ENCODE data around the gene KCNN3. TPM values are rescaled to one million over a fixed set of nuclear protein-coding genes. Genes with fewer than 3 reads are reported as not detected.

Gene KCNN3
- total RNA-seq, 2 donors from 2014 or later: 0.10 to 0.42 TPM

DNA sequence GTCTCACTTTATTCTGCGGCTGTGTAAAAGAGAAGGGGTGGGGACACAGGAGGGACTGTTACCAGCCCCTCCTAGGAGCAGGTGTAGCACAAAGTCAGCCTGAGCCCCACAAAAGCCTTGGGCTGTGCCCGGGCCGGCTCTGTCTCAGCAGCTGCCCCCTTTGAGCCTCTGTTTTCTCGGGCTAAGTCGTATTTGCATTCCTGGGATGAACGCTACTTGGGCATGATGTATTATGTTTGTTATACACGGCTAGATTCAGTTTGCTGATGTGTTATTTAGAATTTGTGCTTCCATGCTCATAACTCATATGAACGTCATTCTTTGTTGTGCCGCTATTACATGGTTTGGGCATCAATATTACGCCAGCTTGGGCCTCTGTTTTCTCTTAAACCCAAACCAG is 47.8 kb downstream of the KCNN3 start:
- H3K9me3 Mint-ChIP-seq: no peaks in the 10 kb centered on the region
- no peaks in the 10 kb centered on the region for H3K4me1 Mint-ChIP-seq (ENCODE audit: low read depth)
- H3K36me3 Mint-ChIP-seq (ENCODE audit: insufficient read depth in 2 of 2): no peaks in the 10 kb centered on the region
- ATAC-seq (replicated peaks in 1 of 2) (no peak), DNase-seq (no peak)
- H3K27ac Mint-ChIP-seq: no peak overlapping the region
- H3K4me3 Mint-ChIP-seq: no peak overlapping the region
- H3K27me3 Mint-ChIP-seq (ENCODE audit: low read depth): no peaks in the 10 kb centered on the region

- ATAC-seq (replicated peaks in 1 of 2) (no peak), DNase-seq (no peak)
- H3K27ac Mint-ChIP-seq: no peak overlapping the region
- peaks cover 10% of the 10 kb centered on the region for H3K27me3 Mint-ChIP-seq (ENCODE audit: low read depth)
- no peaks in the 10 kb centered on the region for H3K4me1 Mint-ChIP-seq (ENCODE audit: low read depth)
- H3K4me3 Mint-ChIP-seq: no peak overlapping the region
- no peaks in the 10 kb centered on the region for H3K36me3 Mint-ChIP-seq (ENCODE audit: insufficient read depth in 2 of 2)
- no peaks in the 10 kb centered on the region for H3K9me3 Mint-ChIP-seq
These were observed 49.0 kb downstream of the KCNN3 start for GRCh38 chr1:154821083-154821482.

- Mint-ChIP-seq H3K36me3 (ENCODE audit: insufficient read depth in 2 of 2) (no peaks in the 10 kb centered on the region), H3K9me3 (no peaks in the 10 kb centered on the region), H3K4me3 (no peak overlapping the region), H3K27me3 (ENCODE audit: low read depth) (peaks cover 10% of the 10 kb centered on the region), H3K4me1 (ENCODE audit: low read depth) (no peaks in the 10 kb centered on the region), H3K27ac (no peak overlapping the region)
- no peak for ATAC-seq (replicated peaks in 1 of 2)
- DNase-seq: no peak
These were observed 49.4 kb downstream of the KCNN3 start for GRCh38 chr1:154820646-154821045.

DNA sequence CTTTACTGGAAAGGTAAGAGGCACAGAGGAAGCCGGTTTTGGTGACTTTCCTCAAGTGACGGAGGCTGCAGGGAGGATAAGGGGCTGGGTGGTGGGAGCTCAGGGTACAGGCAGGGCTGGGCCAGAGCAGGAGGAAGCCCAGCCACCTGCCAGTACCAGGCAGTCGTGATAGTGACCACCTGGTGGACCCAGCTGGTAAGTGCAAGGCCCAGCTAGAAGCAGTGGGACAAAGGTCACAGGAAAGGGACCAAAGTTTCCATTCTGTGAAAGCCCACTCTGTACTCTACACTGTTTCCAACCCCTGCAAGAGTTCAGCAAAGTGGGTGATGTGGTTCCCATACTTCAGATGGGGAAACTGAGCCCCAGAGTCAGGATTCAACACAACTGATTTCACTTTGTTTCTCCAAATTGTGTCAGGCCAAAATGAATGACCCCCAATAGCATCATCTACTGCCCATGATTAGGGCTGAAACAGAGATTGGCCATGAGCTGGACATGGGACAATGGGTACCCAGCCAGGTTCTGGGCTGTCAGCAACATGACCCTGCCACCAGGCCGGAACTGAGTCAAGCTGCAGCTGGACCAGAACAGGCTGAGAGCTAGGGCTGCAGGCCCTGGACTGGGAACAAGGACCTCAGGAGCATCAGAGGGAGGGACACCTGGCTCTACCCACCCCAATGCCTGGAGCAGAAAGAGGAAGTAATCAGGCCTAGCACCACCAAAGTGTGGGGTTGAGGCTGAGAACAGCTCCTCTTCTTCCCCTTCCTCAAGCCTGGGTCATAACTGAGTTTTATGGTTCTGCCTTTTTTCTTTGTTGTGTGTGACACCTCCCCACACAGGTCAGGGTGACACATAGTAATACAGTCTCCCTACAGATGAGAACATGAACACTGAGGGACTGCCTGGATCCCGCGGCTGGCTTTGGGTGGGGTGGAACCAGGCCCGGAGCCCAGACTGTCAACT is 50.2 kb downstream of the KCNN3 start:
- Mint-ChIP-seq H3K4me1 (ENCODE audit: low read depth) (no peaks in the 10 kb centered on the region), H3K9me3 (no peaks in the 10 kb centered on the region), H3K27ac (no peak overlapping the region), H3K27me3 (ENCODE audit: low read depth) (peaks cover 10% of the 10 kb centered on the region), H3K4me3 (no peak overlapping the region), H3K36me3 (ENCODE audit: insufficient read depth in 2 of 2) (no peaks in the 10 kb centered on the region)
- ATAC-seq (replicated peaks in 1 of 2): peak; percentile 66 to 73
- DNase-seq: peak; percentile 31 to 37

DNA sequence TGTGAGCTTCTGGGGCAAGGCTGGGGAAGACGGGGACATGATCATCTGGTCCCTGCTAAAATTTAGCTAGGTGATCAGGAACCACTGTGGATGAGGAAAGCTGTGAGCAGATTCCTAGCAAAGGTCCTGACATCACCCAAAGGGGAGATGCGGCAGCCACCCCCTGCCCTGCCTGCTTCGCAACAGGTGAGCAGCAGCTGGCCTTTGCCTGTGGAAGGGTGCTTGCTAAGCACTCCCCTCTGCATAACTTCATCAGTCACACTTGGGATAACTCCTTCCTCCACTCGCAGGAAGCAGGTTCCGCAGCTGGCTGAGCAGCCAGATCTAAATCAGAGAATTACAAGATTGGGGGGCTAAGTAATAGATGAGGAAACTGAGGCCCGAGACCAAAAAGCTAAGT is 51.2 kb downstream of the KCNN3 start:
- no peaks in the 10 kb centered on the region for H3K36me3 Mint-ChIP-seq (ENCODE audit: insufficient read depth in 2 of 2)
- peaks cover 10% of the 10 kb centered on the region for H3K27me3 Mint-ChIP-seq (ENCODE audit: low read depth)
- H3K4me1 Mint-ChIP-seq (ENCODE audit: low read depth): no peaks in the 10 kb centered on the region
- H3K9me3 Mint-ChIP-seq: no peaks in the 10 kb centered on the region
- no peak overlapping the region for H3K4me3 Mint-ChIP-seq
- no peak overlapping the region for H3K27ac Mint-ChIP-seq
- DNase-seq (no peak), ATAC-seq (replicated peaks in 1 of 2) (no peak)

DNA sequence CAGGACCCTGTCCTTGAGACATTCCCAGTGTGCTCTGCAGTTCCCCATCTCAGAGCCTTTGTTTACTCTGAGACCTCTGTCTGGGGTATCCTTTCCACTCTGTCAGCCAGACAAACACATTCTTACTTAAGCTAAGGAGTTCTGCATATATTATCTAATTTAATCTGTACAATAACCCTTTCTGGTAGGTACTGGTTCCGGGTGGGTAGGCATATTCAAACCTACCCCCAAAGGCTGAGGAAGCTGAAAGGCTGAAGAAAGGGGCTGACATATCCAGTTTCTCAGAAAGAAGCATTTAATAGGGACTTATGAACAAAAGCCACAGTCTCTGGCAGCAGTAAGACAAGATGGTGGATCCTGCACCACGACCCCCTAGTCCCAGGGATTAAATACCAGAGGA is 53.1 kb downstream of the KCNN3 start:
- Mint-ChIP-seq H3K36me3 (ENCODE audit: insufficient read depth in 2 of 2) (no peaks in the 10 kb centered on the region), H3K27me3 (ENCODE audit: low read depth) (peaks cover 10% of the 10 kb centered on the region), H3K4me1 (ENCODE audit: low read depth) (no peaks in the 10 kb centered on the region), H3K27ac (no peak overlapping the region), H3K4me3 (no peak overlapping the region), H3K9me3 (no peaks in the 10 kb centered on the region)
- DNase-seq: no peak
- ATAC-seq (replicated peaks in 1 of 2): no peak

DNA sequence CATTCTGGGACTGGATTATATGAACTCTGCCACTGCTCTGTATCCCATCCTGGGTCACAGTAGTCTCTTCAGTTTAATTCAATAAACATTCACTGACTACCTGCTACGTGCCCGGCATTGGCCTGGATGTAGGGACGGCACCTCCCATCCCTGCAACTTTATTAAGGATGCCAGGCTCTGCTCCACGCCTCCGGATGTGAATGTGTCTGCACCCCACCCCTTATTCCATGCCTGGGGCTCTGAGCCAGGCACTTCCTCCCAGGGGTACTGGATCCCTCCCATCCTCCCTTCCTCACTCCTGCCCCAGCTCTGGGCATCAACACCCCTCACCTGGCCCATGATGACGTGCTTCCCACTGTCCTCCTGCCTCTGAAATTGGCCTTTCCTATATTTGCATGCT is 53.7 kb downstream of the KCNN3 start:
- H3K27me3 Mint-ChIP-seq (ENCODE audit: low read depth): peaks cover 10% of the 10 kb centered on the region
- DNase-seq (no peak), ATAC-seq (replicated peaks in 1 of 2) (no peak)
- H3K36me3 Mint-ChIP-seq (ENCODE audit: insufficient read depth in 2 of 2): no peaks in the 10 kb centered on the region
- H3K4me1 Mint-ChIP-seq (ENCODE audit: low read depth): no peaks in the 10 kb centered on the region
- no peak overlapping the region for H3K4me3 Mint-ChIP-seq
- H3K9me3 Mint-ChIP-seq: no peaks in the 10 kb centered on the region
- H3K27ac Mint-ChIP-seq: no peak overlapping the region

DNA sequence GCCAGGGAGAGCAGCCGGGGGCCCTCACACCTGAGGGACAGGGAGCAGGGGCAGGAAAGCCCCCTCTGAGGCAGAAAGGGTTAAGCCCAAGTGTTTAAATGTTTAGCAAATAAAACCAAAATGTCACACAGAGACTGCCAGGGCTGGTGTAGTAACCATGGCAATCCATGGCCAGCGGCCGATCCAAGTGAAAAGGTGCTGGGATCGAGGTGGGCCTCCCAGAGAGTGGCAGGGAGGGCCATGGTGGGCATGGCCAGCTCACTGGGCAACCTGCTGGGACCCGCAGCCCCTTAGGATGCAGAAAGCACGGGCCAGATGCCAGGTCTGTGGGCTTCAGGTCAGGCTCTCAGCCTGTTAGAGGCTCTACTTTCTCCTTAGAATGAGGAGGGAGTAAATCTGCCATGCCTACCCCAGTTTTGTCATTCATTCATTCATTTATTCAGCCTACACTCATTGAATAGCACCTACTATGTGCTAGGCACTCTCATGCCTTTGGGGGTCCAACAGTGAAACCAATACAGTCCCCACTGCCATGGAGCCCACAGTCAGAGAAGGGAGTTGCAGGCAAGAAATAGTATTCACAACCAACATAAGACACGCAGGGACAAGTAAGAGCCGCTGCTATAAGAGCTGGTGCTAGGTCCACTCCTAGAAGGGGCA is 56.1 kb downstream of the KCNN3 start:
- peaks cover 10% of the 10 kb centered on the region for H3K27me3 Mint-ChIP-seq (ENCODE audit: low read depth)
- peaks cover 19% of the 10 kb centered on the region for H3K4me1 Mint-ChIP-seq (ENCODE audit: low read depth)
- no peaks in the 10 kb centered on the region for H3K36me3 Mint-ChIP-seq (ENCODE audit: insufficient read depth in 2 of 2)
- ATAC-seq (replicated peaks in 1 of 2) (no peak), DNase-seq (no peak)
- H3K9me3 Mint-ChIP-seq: no peaks in the 10 kb centered on the region
- H3K4me3 Mint-ChIP-seq: no peak overlapping the region
- H3K27ac Mint-ChIP-seq: no peak overlapping the region

DNA sequence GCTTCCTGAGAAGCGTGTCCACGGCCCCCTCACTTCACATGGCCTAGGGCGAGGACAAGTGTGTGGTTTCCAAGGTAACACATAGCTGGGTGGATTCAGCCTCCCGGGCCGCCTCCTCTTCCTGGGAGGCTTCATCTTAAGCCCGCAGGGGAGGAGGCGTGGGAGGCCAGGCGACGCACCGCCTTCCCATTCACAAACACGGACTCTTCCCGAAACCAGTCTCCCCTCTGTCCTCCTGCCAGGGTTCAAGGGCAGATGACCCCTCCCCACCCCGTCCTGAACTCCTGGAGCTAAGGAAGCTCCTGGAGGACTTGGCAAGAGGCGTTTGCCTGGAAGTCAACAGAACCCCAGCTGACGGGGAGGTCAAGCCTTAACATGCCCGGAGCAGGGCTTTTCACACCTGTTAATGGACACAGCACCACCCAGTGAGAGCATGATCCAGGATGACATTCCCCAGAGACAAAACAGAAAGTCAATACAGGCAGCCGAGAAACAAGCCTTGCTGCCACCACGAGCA is 56.7 kb downstream of the KCNN3 start:
- Mint-ChIP-seq H3K4me1 (ENCODE audit: low read depth) (peaks cover 19% of the 10 kb centered on the region), H3K4me3 (no peak overlapping the region)

GRCh38 chr1:154812877-154813276 is 57.2 kb downstream of the KCNN3 start:
- H3K36me3 Mint-ChIP-seq (ENCODE audit: insufficient read depth in 2 of 2): no peaks in the 10 kb centered on the region
- H3K9me3 Mint-ChIP-seq: no peaks in the 10 kb centered on the region
- no peak for DNase-seq
- no peak overlapping the region for H3K27ac Mint-ChIP-seq
- H3K27me3 Mint-ChIP-seq (ENCODE audit: low read depth): peaks cover 17% of the 10 kb centered on the region
- H3K4me3 Mint-ChIP-seq: no peak overlapping the region
- no peak for ATAC-seq (replicated peaks in 1 of 2)
- H3K4me1 Mint-ChIP-seq (ENCODE audit: low read depth): peaks cover 19% of the 10 kb centered on the region

More for the DNA sequence above, 56.7 kb downstream of the KCNN3 start:
- H3K27ac Mint-ChIP-seq: no peak overlapping the region
- no peaks in the 10 kb centered on the region for H3K9me3 Mint-ChIP-seq
- no peaks in the 10 kb centered on the region for H3K36me3 Mint-ChIP-seq (ENCODE audit: insufficient read depth in 2 of 2)
- ATAC-seq (replicated peaks in 1 of 2) (no peak), DNase-seq (no peak)
- peaks cover 12% of the 10 kb centered on the region for H3K27me3 Mint-ChIP-seq (ENCODE audit: low read depth)

- DNase-seq (peak; percentile 13 to 31), ATAC-seq (replicated peaks in 1 of 2) (peak; percentile 69 to 82)
- H3K9me3 Mint-ChIP-seq: no peaks in the 10 kb centered on the region
- H3K27me3 Mint-ChIP-seq (ENCODE audit: low read depth): peaks cover 16% of the 10 kb centered on the region
- H3K27ac Mint-ChIP-seq: no peak overlapping the region
- no peaks in the 10 kb centered on the region for H3K36me3 Mint-ChIP-seq (ENCODE audit: insufficient read depth in 2 of 2)
- peaks cover 19% of the 10 kb centered on the region for H3K4me1 Mint-ChIP-seq (ENCODE audit: low read depth)
- H3K4me3 Mint-ChIP-seq: peak overlapping the region in 1 of 2 donors; percentile 10
These were observed 59.5 kb downstream of the KCNN3 start for GRCh38 chr1:154810571-154810970.

GRCh38 chr1:154809436-154810413 is 60.4 kb downstream of the KCNN3 start:
- Mint-ChIP-seq H3K9me3 (no peaks in the 10 kb centered on the region), H3K4me3 (peak overlapping the region; percentile 10 to 12), H3K27me3 (ENCODE audit: low read depth) (peaks cover 18% of the 10 kb centered on the region), H3K4me1 (ENCODE audit: low read depth) (peaks cover 19% of the 10 kb centered on the region), H3K36me3 (ENCODE audit: insufficient read depth in 2 of 2) (no peaks in the 10 kb centered on the region), H3K27ac (no peak overlapping the region)
- ATAC-seq (replicated peaks in 1 of 2) (peak; percentile 76 to 80), DNase-seq (peak; percentile 7 to 28)
